BLaER1 (cell line): ENCODE measurements around the gene ACSL5.
"Not testable (repeated sequence)": the region's sequence is repeated elsewhere in the genome, so short reads cannot be mapped to it uniquely, and the experiment has no call there.

Experiments used
- H3K27ac ChIP-seq: shearing (Covaris generic); formaldehyde crosslinking; 2 replicates; pipeline ENCODE4 v1.8.1; 2022
- H3K27me3 ChIP-seq: shearing (Covaris generic); formaldehyde crosslinking; 2 replicates; pipeline ENCODE4 v1.8.1; 2022
- H3K36me3 ChIP-seq: shearing (Covaris generic); formaldehyde crosslinking; 2 replicates; pipeline ENCODE4 v1.8.1; 2022
- H3K4me1 ChIP-seq: shearing (Covaris generic); formaldehyde crosslinking; 2 replicates; pipeline ENCODE4 v1.8.1; 2022
- H3K4me2 ChIP-seq: shearing (Covaris generic); formaldehyde crosslinking; 2 replicates; pipeline ENCODE4 v1.8.1; 2022
- H3K4me3 ChIP-seq: shearing (Covaris generic); formaldehyde crosslinking; 2 replicates; pipeline ENCODE4 v1.8.1; 2022
- H3K9ac ChIP-seq: shearing (Covaris generic); formaldehyde crosslinking; 2 replicates; pipeline ENCODE4 v1.8.1; 2022
- H3K9me3 ChIP-seq: shearing (Covaris generic); formaldehyde crosslinking; 2 replicates; pipeline ENCODE4 v1.8.1; 2022
- H4K20me1 ChIP-seq: shearing (Covaris generic); formaldehyde crosslinking; 2 replicates; pipeline ENCODE4 v1.8.1; 2022
- Cebpa-rat ChIP-seq: shearing (Covaris generic); IDR thresholded peaks from 2 replicates; pipeline ENCODE4 v1.8.1; 2022

Gene ACSL5

DNA sequence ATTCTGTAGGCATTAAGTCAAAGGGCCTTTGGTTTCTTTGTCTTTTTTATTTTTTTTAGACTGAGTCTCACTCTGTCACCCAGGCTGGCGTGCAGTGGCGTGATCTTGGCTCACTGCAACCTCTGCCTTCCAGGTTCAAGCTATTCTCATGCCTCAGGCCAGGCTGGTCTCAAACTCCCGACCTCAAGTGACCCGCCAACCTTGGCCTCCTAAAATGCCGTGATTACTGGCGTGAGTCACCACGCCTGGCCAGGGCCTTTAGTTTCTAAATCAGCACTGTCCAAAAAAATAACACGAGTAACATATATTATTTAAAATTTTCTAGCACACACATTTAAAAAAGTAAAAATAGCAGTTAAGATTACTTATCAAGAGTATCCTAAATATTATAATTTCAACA lies 11.1 kb upstream of the ACSL5 start:
- Histone ChIP-seq H3K36me3 (no peaks in the 10 kb centered on the region), H3K4me3 (no peak overlapping the region), H3K27ac (no peak overlapping the region), H3K27me3 (no peaks in the 10 kb centered on the region), H3K9me3 (no peaks in the 10 kb centered on the region), H3K4me2 (no peak overlapping the region), H3K4me1 (no peaks in the 10 kb centered on the region), H4K20me1 (no peaks in the 10 kb centered on the region), H3K9ac (no peak overlapping the region)
- TF ChIP-seq Cebpa-rat = no peak

GRCh38 chr10:112363696-112364688 lies 9.9 kb upstream of the ACSL5 start:
- H3K27ac ChIP-seq = no peak overlapping the region
- no peaks in the 10 kb centered on the region for H3K9me3 ChIP-seq
- no peaks in the 10 kb centered on the region for H3K4me1 ChIP-seq
- H3K4me3 ChIP-seq = no peak overlapping the region
- H4K20me1 ChIP-seq = no peaks in the 10 kb centered on the region
- no peak overlapping the region for H3K4me2 ChIP-seq
- no peaks in the 10 kb centered on the region for H3K27me3 ChIP-seq
- no peaks in the 10 kb centered on the region for H3K36me3 ChIP-seq
- H3K9ac ChIP-seq = no peak overlapping the region
- TF ChIP-seq Cebpa-rat = no peak

DNA sequence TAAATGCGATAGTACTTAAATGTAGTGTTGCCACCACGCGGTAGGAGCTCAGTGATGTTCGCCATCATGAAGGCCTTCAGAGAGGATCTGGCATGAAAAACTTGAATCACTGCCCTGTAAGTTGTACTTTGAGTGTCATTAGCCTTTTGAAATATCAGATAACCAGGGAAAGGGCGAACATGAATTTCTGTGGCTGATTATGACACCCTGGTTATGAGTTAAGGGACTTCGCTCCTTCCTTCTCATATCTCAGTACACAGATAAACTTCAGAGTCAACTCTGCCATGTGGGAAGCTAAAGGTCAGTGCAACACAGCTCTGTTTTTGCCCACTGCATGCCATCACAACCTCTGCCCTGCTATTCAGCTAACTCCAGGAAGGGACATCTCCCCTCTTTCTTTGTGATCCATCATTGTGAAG lies 8.9 kb upstream of the ACSL5 start:
- H4K20me1 ChIP-seq = no peaks in the 10 kb centered on the region

GRCh38 chr10:112365451-112365850 lies 8.5 kb upstream of the ACSL5 start:
- no peaks in the 10 kb centered on the region for H3K27me3 ChIP-seq
- TF ChIP-seq Cebpa-rat = no peak
- no peaks in the 10 kb centered on the region for H3K4me1 ChIP-seq
- H3K4me2 ChIP-seq = no peak overlapping the region
- H4K20me1 ChIP-seq = no peaks in the 10 kb centered on the region
- no peak overlapping the region for H3K4me3 ChIP-seq
- H3K9me3 ChIP-seq = 0 out of 2 replicates have a peak, but pooled peaks cover 10% of the 10 kb centered on the region
- no peak overlapping the region for H3K27ac ChIP-seq
- H3K9ac ChIP-seq = no peak overlapping the region
- no peaks in the 10 kb centered on the region for H3K36me3 ChIP-seq

More for the DNA sequence above, 8.9 kb upstream of the ACSL5 start:
- no peaks in the 10 kb centered on the region for H3K36me3 ChIP-seq
- no peak overlapping the region for H3K4me3 ChIP-seq
- H3K9ac ChIP-seq = no peak overlapping the region
- 0 out of 2 replicates have a peak, but pooled peaks cover 5% of the 10 kb centered on the region for H3K9me3 ChIP-seq
- H3K4me1 ChIP-seq = no peaks in the 10 kb centered on the region
- TF ChIP-seq Cebpa-rat = no peak
- H3K4me2 ChIP-seq = no peak overlapping the region
- no peaks in the 10 kb centered on the region for H3K27me3 ChIP-seq
- H3K27ac ChIP-seq = no peak overlapping the region

DNA sequence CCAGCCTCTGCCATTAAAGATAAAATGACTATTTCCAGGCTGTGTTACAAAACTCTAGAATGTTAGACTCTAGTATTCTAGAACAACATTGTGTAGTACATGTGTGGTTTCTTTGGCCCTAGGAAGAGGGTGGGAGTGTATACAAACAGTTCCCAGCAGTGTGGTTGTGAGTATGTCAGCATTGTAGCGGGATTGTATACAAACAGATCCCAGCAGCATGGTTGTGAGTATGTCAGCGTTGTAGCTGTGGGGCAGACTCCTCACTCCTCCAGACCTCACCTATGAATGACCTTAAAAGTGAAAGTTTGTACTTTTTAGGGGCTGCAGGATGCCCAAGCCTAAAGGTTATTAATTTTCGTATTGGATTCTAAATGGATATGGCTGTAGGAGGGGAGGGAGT lies 6.9 kb upstream of the ACSL5 start:
- H3K27ac ChIP-seq = no peak overlapping the region
- H3K9me3 ChIP-seq = 0 out of 2 replicates have a peak, but pooled peaks cover 12% of the 10 kb centered on the region
- no peaks in the 10 kb centered on the region for H3K27me3 ChIP-seq
- H4K20me1 ChIP-seq = no peaks in the 10 kb centered on the region
- no peak for TF ChIP-seq Cebpa-rat
- no peak overlapping the region for H3K4me2 ChIP-seq
- no peak overlapping the region for H3K4me3 ChIP-seq
- H3K4me1 ChIP-seq = no peaks in the 10 kb centered on the region
- H3K36me3 ChIP-seq = no peaks in the 10 kb centered on the region
- H3K9ac ChIP-seq = no peak overlapping the region

GRCh38 chr10:112367516-112367915 lies 6.4 kb upstream of the ACSL5 start:
- Histone ChIP-seq H3K4me2 (no peak overlapping the region), H3K27ac (no peak overlapping the region), H3K9me3 (0 out of 2 replicates have a peak, but pooled peaks cover 12% of the 10 kb centered on the region), H3K36me3 (no peaks in the 10 kb centered on the region), H3K4me3 (no peak overlapping the region), H4K20me1 (no peaks in the 10 kb centered on the region), H3K27me3 (no peaks in the 10 kb centered on the region), H3K9ac (no peak overlapping the region), H3K4me1 (no peaks in the 10 kb centered on the region)
- TF ChIP-seq Cebpa-rat = no peak

GRCh38 chr10:112369495-112370423 lies 4.2 kb upstream of the ACSL5 start:
- Histone ChIP-seq H3K4me2 (no peak overlapping the region), H3K36me3 (no peaks in the 10 kb centered on the region), H3K9ac (no peak overlapping the region), H3K4me3 (no peak overlapping the region), H3K27me3 (no peaks in the 10 kb centered on the region), H3K9me3 (0 out of 2 replicates have a peak, but pooled peaks cover 12% of the 10 kb centered on the region), H3K4me1 (peaks cover 5% of the 10 kb centered on the region), H3K27ac (no peak overlapping the region), H4K20me1 (no peaks in the 10 kb centered on the region)
- TF ChIP-seq Cebpa-rat = no peak

- Histone ChIP-seq H3K27ac (no peak overlapping the region), H3K4me1 (peaks cover 12% of the 10 kb centered on the region), H3K4me3 (no peak overlapping the region), H3K9ac (no peak overlapping the region), H3K4me2 (no peak overlapping the region), H3K9me3 (0 out of 2 replicates have a peak, but pooled peaks cover 12% of the 10 kb centered on the region), H4K20me1 (no peaks in the 10 kb centered on the region), H3K27me3 (no peaks in the 10 kb centered on the region), H3K36me3 (no peaks in the 10 kb centered on the region)
- no peak for TF ChIP-seq Cebpa-rat
Observed at GRCh38 chr10:112370424-112370819, 3.5 kb upstream of the ACSL5 start.

GRCh38 chr10:112371326-112371725 lies 2.6 kb upstream of the ACSL5 start:
- H3K27ac ChIP-seq, H4K20me1 ChIP-seq, H3K27me3 ChIP-seq, H3K4me3 ChIP-seq, H3K4me2 ChIP-seq, H3K36me3 ChIP-seq, H3K9ac ChIP-seq: not testable (repeated sequence)
- H3K9me3 ChIP-seq = 0 out of 2 replicates have a peak, but pooled peaks cover 12% of the 10 kb centered on the region
- H3K4me1 ChIP-seq = peaks cover 17% of the 10 kb centered on the region

GRCh38 chr10:112372182-112372810 lies 1.6 kb upstream of the ACSL5 start:
- Histone ChIP-seq H3K4me1 (peaks cover 26% of the 10 kb centered on the region), H3K9me3 (0 out of 2 replicates have a peak, but pooled peaks cover 12% of the 10 kb centered on the region)
- H4K20me1 ChIP-seq, H3K27ac ChIP-seq, H3K27me3 ChIP-seq, H3K9ac ChIP-seq, H3K4me3 ChIP-seq, H3K4me2 ChIP-seq, H3K36me3 ChIP-seq: not testable (repeated sequence)
